GM23248 (cell line): ENCODE results near the gene SLC25A24. TPM values are rescaled to one million over a fixed set of nuclear protein-coding genes. Genes with fewer than 3 reads are reported as not detected.

Experiments used
- DNase-seq: peaks from one replicate; pipeline ENCODE4 v3.0.0-alpha.2; 2015
- H2AFZ ChIP-seq: fragments of 200-600 bp; sonication (generic); 2 replicates; pipeline ENCODE4 v1.6.1; 2016; ENCODE audit warnings: antibody characterized with exemption
- H3F3A ChIP-seq: fragments of 200-600 bp; sonication (generic); 2 replicates; pipeline ENCODE4 v1.6.1; 2016; ENCODE audit warnings: mild to moderate bottlenecking, antibody characterized with exemption, mixed run types; ENCODE audit not compliant: insufficient read depth
- H3K27ac ChIP-seq: fragments of 200-600 bp; sonication (generic); 2 replicates; pipeline ENCODE4 v1.5.1; 2016; ENCODE audit warnings: mild to moderate bottlenecking
- H3K27me3 ChIP-seq: fragments of 200-600 bp; sonication (generic); replicated peaks from 2 replicates; pipeline ENCODE4 v1.6.1; 2016; ENCODE audit warnings: mild to moderate bottlenecking; ENCODE audit not compliant: insufficient read depth
- H3K36me3 ChIP-seq: fragments of 200-600 bp; sonication (generic); 2 replicates; pipeline ENCODE4 v1.6.1; 2016; ENCODE audit warnings: low read depth, mild to moderate bottlenecking
- H3K4me1 ChIP-seq: fragments of 200-600 bp; sonication (generic); 2 replicates; pipeline ENCODE4 v1.6.1; 2016; ENCODE audit warnings: mild to moderate bottlenecking; ENCODE audit not compliant: insufficient read depth
- H3K4me2 ChIP-seq: fragments of 200-600 bp; sonication (generic); one replicate; pipeline ENCODE4 v1.6.1; 2016; ENCODE audit warnings: mild to moderate bottlenecking; ENCODE audit not compliant: unreplicated experiment
- H3K4me3 ChIP-seq: fragments of 200-600 bp; sonication (generic); 2 replicates; pipeline ENCODE4 v1.5.1; 2016; ENCODE audit warnings: mild to moderate bottlenecking
- H3K79me2 ChIP-seq: fragments of 200-600 bp; sonication (generic); 2 replicates; pipeline ENCODE4 v1.6.1; 2016; ENCODE audit warnings: mild to moderate bottlenecking; ENCODE audit not compliant: insufficient read depth
- H3K9ac ChIP-seq: fragments of 200-600 bp; sonication (generic); 2 replicates; pipeline ENCODE4 v1.6.1; 2016; ENCODE audit warnings: mild to moderate bottlenecking
- H3K9me2 ChIP-seq: fragments of 200-600 bp; sonication (generic); 2 replicates; pipeline ENCODE4 v1.6.1; 2016; ENCODE audit warnings: mixed run types, mild to moderate bottlenecking, moderate library complexity; ENCODE audit not compliant: insufficient read depth
- H3K9me3 ChIP-seq: fragments of 200-600 bp; sonication (generic); one replicate; pipeline ENCODE4 v1.6.1; 2017; ENCODE audit warnings: low read depth
- H4K20me1 ChIP-seq: fragments of 200-600 bp; sonication (generic); 2 replicates; pipeline ENCODE4 v1.6.0; 2016; ENCODE audit not compliant: insufficient read depth
- EZH2 ChIP-seq: fragments of 200-600 bp; sonication (generic); IDR thresholded peaks from 2 replicates; pipeline ENCODE4 v1.6.1; 2018; ENCODE audit warnings: antibody characterized with exemption, mild to moderate bottlenecking; ENCODE audit not compliant: insufficient read depth, poor library complexity, severe bottlenecking
- EZH2phosphoT487 ChIP-seq: fragments of 200-600 bp; sonication (generic); IDR thresholded peaks from 2 replicates; pipeline ENCODE4 v1.6.1; 2018; ENCODE audit warnings: antibody characterized with exemption, moderate library complexity, mild to moderate bottlenecking, low read depth; ENCODE audit not compliant: insufficient read depth
- WGBS, 2 experiments: methylation state at CpG; one replicate each; pipeline ENCODE4 v1.1.6; 2015 to 2017; ENCODE audit warnings: low lambda C conversion rate in 2 of 2, low coverage in 1 of 2; ENCODE audit errors: missing lambda C conversion rate in 2 of 2; 5-methylcytosine and 5-hydroxymethylcytosine counted together
- in situ Hi-C: fragments of 300-500 bp; cut with MboI; formaldehyde crosslinking; loops from 2 replicates; pipeline ENCODE4 v1.15.0; 2020
- polyA plus RNA-seq: library from polyadenylated mRNA; unstranded; fragments of >200 nt; fragmentation: Nextera tagmentation; extraction: Ambion mirVana; gene quantifications from 2 replicates; pipeline ENCODE4 v1.2.1, GENCODE V29; 2016
- total RNA-seq: library from RNA; depleted of rRNA; stranded (reverse); fragments of >200 nt; shearing (Covaris generic); gene quantifications from 2 replicates; pipeline ENCODE4 v1.2.3, GENCODE V29; 2014

SLC25A24 gene
- total and polyA plus RNA-seq, 2 experiments from 2014 or later = 40.2 to 47.7 TPM

- Histone ChIP-seq H3K9me3 (no peaks in the 10 kb centered on the region), H3K27ac (no peak overlapping the region), H3K27me3 (no peaks in the 10 kb centered on the region), H3K4me1 (no peaks in the 10 kb centered on the region), H3K9ac (no peak overlapping the region), H2AFZ (no peak overlapping the region), H3K36me3 (peaks cover 19% of the 10 kb centered on the region), H3K79me2 (0 out of 2 replicates have a peak, but pooled peaks cover 3% of the 10 kb centered on the region), H3K9me2 (no peaks in the 10 kb centered on the region), H3F3A (peaks cover 11% of the 10 kb centered on the region; the same call in 1 of the 2 replicates), H3K4me2 (no peak overlapping the region), H4K20me1 (no peaks in the 10 kb centered on the region), H3K4me3 (no peak overlapping the region)
- TF ChIP-seq EZH2phosphoT487 (no peak), EZH2 (no peak)
- in situ Hi-C loops = no loop called here
- no peak for DNase-seq
- WGBS, 2 experiments = 88 to 92% methylated on average over 2 of the region's 2 CpGs
Measured at GRCh38 chr1:108130794-108131193, 69.3 kb downstream of the SLC25A24 start.

GRCh38 chr1:108129999-108130398 lies 70.1 kb downstream of the SLC25A24 start:
- Histone ChIP-seq H4K20me1 (no peaks in the 10 kb centered on the region), H3K9me2 (no peaks in the 10 kb centered on the region), H3K79me2 (no peaks in the 10 kb centered on the region), H3F3A (peaks cover 13% of the 10 kb centered on the region; the same call in 1 of the 2 replicates), H3K4me3 (no peak overlapping the region), H3K36me3 (peaks cover 11% of the 10 kb centered on the region; the same call in 1 of the 2 replicates), H2AFZ (no peak overlapping the region), H3K4me2 (no peak overlapping the region), H3K27ac (no peak overlapping the region), H3K27me3 (no peaks in the 10 kb centered on the region), H3K9ac (no peak overlapping the region), H3K9me3 (no peaks in the 10 kb centered on the region), H3K4me1 (no peaks in the 10 kb centered on the region)
- 87 to 91% methylated on average over 4 of the region's 4 CpGs for WGBS, 2 experiments
- in situ Hi-C loops = loop anchor here (5.0 kb wide), 1 partner anchor 343 kb away; no protein-coding TSS in a partner anchor
- no peak for DNase-seq
- no peak for TF ChIP-seq EZH2phosphoT487
- no peak for TF ChIP-seq EZH2

- DNase-seq = peak; percentile 80
- Histone ChIP-seq H2AFZ (no peak overlapping the region), H3F3A (peaks cover 13% of the 10 kb centered on the region; the same call in 1 of the 2 replicates), H3K9me3 (no peaks in the 10 kb centered on the region), H3K79me2 (no peaks in the 10 kb centered on the region), H3K4me2 (no peak overlapping the region), H3K4me1 (no peaks in the 10 kb centered on the region), H3K9me2 (no peaks in the 10 kb centered on the region), H4K20me1 (no peaks in the 10 kb centered on the region), H3K36me3 (no peaks in the 10 kb centered on the region), H3K27me3 (no peaks in the 10 kb centered on the region), H3K9ac (no peak overlapping the region), H3K27ac (no peak overlapping the region), H3K4me3 (no peak overlapping the region)
- 4 to 5% methylated on average over 7 of the region's 7 CpGs for WGBS, 2 experiments
- no peak for TF ChIP-seq EZH2
- no peak for TF ChIP-seq EZH2phosphoT487
- in situ Hi-C loops = loop anchor here (5.0 kb wide), 1 partner anchor 338 kb away; no protein-coding TSS in a partner anchor
Measured at GRCh38 chr1:108125312-108126138, 74.6 kb downstream of the SLC25A24 start.

GRCh38 chr1:108124622-108125311 lies 75.4 kb downstream of the SLC25A24 start:
- WGBS, 2 experiments = 86 to 88% methylated on average over 12 of the region's 12 CpGs
- Histone ChIP-seq H3K4me3 (no peak overlapping the region), H3K79me2 (no peaks in the 10 kb centered on the region), H3K9me3 (no peaks in the 10 kb centered on the region), H3K36me3 (no peaks in the 10 kb centered on the region), H2AFZ (no peak overlapping the region), H4K20me1 (no peaks in the 10 kb centered on the region), H3K9ac (no peak overlapping the region), H3K27ac (no peak overlapping the region), H3F3A (peaks cover 8% of the 10 kb centered on the region; the same call in 1 of the 2 replicates), H3K4me1 (no peaks in the 10 kb centered on the region), H3K9me2 (no peaks in the 10 kb centered on the region), H3K27me3 (no peaks in the 10 kb centered on the region), H3K4me2 (no peak overlapping the region)
- in situ Hi-C loops = loop anchor here (5.0 kb wide), 1 partner anchor 337 kb away; no protein-coding TSS in a partner anchor
- TF ChIP-seq EZH2phosphoT487 (no peak), EZH2 (no peak)
- no peak for DNase-seq
